Measurements from ENCODE around the gene BIN2.

The BIN2 gene

GRCh38 chr12:51323966-51324895, at the start of gene BIN2:
Gene BIN2 (minus strand): TSS chr12:51324174. CDS start chr12:51324102, 72 bp downstream.
- DNase-seq, result peak; percentile 33 to 54

GRCh38 chr12:51373187-51373586, 49.2 kb upstream of the BIN2 start:
- no peak for DNase-seq

GRCh38 chr12:51372021-51372420, 48.0 kb upstream of the BIN2 start:
- DNase-seq, result no peak

- no peak for DNase-seq
These were observed 47.5 kb upstream of the BIN2 start for GRCh38 chr12:51371295-51371953.

GRCh38 chr12:51370667-51371066, 46.7 kb upstream of the BIN2 start:
- DNase-seq, result no peak

- DNase-seq, result no peak
These were observed 45.6 kb upstream of the BIN2 start for GRCh38 chr12:51369581-51369980.

GRCh38 chr12:51368640-51369517, 44.9 kb upstream of the BIN2 start:
- peak; percentile 80 to 83 for DNase-seq

- no peak for DNase-seq
These were observed 41.3 kb upstream of the BIN2 start for GRCh38 chr12:51365276-51365675.

- DNase-seq, result no peak
These were observed 40.0 kb upstream of the BIN2 start for GRCh38 chr12:51364001-51364400.

- DNase-seq, result no peak
These were observed 38.9 kb upstream of the BIN2 start for GRCh38 chr12:51362747-51363342.

- no peak for DNase-seq
These were observed 38.3 kb upstream of the BIN2 start for GRCh38 chr12:51362307-51362706.

- DNase-seq, result no peak
These were observed 37.4 kb upstream of the BIN2 start for GRCh38 chr12:51361161-51362016.

- DNase-seq, result no peak
These were observed 36.3 kb upstream of the BIN2 start for GRCh38 chr12:51360315-51360714.

GRCh38 chr12:51359851-51360250, 35.9 kb upstream of the BIN2 start:
- no peak for DNase-seq

GRCh38 chr12:51358496-51358895, 34.5 kb upstream of the BIN2 start:
- DNase-seq, result no peak

GRCh38 chr12:51357374-51358047, 33.5 kb upstream of the BIN2 start:
- DNase-seq, result no peak

GRCh38 chr12:51351913-51352532, 28.0 kb upstream of the BIN2 start:
- peak; percentile 19 to 39 for DNase-seq

GRCh38 chr12:51349026-51349425, 25.1 kb upstream of the BIN2 start:
- DNase-seq, result no peak

GRCh38 chr12:51348116-51348515, 24.1 kb upstream of the BIN2 start:
- no peak for DNase-seq

- DNase-seq, result no peak
These were observed 22.6 kb upstream of the BIN2 start, which contains the start of gene CELA1 for GRCh38 chr12:51346581-51346980. Gene CELA1 (minus strand): TSS chr12:51346679. CDS start chr12:51346638, 41 bp downstream.
